AG09309 (cell line): Measurements from ENCODE around the gene NEAT1.

ENCODE experiments used
- DNase-seq: peaks from one replicate; pipeline ENCODE4 v3.0.0-alpha.2; 2010; ENCODE audit warnings: low read depth
- H3K4me3 ChIP-seq: 2 replicates; pipeline ENCODE4 v1.5.1; 2011; ENCODE audit warnings: mild to moderate bottlenecking, low read depth, low read length, moderate library complexity; ENCODE audit not compliant: control insufficient read depth
- TF ChIP-seq, protein P1 (sequence below): IDR thresholded peaks from 2 replicates; pipeline ENCODE4 v1.5.1; 2011; ENCODE audit warnings: mild to moderate bottlenecking, low read depth, low read length, inconsistent platforms; ENCODE audit not compliant: insufficient read depth, control insufficient read depth; ENCODE audit errors: missing control alignments

The NEAT1 gene

DNA sequence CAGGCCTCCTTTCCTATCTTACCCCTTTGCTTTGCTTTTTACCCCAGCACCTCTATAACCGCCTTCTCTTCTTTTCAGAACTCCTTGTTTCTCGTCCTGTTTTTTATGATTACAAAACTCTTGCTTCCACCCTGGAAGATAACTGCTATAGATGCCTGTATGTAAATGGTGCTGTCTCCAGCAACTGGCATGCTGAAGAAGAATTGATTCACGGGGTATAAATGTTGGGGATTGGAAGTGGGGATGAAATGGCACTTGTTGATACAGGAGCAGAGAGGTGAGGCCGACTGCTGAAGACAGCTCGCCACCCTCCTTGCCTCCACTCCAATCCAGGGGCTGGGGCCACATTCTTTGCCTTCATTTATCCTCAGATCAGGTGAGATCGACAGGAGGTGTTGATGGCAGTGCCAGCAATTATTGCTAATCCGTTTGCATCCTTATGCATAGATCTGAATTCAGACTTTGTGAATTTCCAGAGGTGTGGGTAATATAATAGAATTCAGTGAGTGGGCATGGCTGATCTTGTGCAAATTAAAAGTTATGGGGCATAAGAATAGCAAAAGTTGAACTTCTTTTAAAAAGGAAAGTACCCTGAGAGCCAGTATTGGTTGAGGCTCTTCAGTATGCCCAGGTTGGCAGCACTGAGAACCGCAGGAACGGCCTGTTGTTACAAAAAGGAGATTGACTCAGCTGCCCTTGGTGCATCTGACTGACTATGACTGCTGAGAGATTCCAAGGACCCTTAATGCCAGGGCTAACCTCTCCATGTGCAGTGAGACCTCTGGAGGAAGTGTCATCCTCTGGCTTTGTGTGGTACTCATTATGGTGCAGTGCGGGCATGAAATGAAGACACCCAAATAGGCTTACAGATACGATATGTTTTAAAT lies 5.3 kb downstream of the NEAT1 start:
- H3K4me3 ChIP-seq: peak overlapping the region; percentile 70
- peak; percentile 71 for DNase-seq
- TF ChIP-seq, protein P1, sequence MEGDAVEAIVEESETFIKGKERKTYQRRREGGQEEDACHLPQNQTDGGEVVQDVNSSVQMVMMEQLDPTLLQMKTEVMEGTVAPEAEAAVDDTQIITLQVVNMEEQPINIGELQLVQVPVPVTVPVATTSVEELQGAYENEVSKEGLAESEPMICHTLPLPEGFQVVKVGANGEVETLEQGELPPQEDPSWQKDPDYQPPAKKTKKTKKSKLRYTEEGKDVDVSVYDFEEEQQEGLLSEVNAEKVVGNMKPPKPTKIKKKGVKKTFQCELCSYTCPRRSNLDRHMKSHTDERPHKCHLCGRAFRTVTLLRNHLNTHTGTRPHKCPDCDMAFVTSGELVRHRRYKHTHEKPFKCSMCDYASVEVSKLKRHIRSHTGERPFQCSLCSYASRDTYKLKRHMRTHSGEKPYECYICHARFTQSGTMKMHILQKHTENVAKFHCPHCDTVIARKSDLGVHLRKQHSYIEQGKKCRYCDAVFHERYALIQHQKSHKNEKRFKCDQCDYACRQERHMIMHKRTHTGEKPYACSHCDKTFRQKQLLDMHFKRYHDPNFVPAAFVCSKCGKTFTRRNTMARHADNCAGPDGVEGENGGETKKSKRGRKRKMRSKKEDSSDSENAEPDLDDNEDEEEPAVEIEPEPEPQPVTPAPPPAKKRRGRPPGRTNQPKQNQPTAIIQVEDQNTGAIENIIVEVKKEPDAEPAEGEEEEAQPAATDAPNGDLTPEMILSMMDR: no peak

DNA sequence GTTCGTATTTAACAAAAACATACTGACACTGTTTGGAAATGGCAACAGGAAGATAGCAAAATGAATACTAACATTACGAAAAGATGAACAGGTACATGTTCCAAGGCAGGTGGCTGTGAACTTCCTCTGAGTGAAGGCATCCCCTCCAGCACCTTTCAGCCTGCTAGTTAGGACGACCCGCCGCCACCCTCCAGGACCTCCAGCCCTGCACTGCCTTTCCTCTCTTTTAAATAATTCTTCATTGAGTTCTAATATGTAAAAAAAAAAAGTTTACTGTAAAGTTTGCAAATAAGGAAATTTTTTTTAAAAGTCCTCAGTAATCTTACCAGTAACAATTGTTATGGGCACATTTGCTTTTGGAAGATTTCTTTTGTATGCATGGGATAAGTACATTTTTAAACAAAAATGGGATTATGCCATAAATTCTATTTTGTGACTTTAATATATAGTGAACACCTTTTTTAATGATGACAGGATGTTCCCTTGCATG lies 6.0 kb downstream of the NEAT1 start:
- TF ChIP-seq, protein P1: no peak
- DNase-seq: no peak
- H3K4me3 ChIP-seq: peak overlapping the region; percentile 70

DNA sequence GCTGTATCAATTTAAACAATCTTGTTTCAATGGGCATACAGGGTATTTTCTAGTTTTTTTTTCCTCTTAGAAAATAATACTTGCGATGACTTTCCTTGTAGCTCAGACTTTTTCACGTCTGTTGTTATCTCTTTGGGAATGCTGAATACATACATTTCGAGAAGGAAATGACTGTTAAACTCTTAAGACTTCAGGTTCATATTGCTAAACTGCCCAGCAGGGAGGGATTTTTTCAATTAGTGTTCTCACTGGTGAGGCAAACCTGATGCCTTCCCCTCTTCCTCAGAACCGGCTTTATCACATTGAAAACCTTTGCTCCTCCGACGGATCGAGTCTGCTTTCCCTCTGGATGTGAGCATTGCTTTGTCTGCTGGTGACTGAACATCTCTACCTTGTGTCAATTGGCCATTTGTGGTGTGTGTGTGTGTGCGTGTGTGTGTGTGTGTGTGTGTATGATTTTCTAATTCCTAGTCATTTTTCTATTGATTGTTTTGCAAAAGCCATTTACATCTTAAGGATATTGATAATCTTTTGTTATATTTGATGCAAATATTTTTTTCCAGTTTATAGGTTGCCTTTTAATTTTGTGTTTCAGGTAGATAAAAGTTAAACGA lies 6.6 kb downstream of the NEAT1 start:
- H3K4me3 ChIP-seq: peak overlapping the region; percentile 70
- peak; percentile 71 for DNase-seq
- TF ChIP-seq, protein P1: no peak

DNA sequence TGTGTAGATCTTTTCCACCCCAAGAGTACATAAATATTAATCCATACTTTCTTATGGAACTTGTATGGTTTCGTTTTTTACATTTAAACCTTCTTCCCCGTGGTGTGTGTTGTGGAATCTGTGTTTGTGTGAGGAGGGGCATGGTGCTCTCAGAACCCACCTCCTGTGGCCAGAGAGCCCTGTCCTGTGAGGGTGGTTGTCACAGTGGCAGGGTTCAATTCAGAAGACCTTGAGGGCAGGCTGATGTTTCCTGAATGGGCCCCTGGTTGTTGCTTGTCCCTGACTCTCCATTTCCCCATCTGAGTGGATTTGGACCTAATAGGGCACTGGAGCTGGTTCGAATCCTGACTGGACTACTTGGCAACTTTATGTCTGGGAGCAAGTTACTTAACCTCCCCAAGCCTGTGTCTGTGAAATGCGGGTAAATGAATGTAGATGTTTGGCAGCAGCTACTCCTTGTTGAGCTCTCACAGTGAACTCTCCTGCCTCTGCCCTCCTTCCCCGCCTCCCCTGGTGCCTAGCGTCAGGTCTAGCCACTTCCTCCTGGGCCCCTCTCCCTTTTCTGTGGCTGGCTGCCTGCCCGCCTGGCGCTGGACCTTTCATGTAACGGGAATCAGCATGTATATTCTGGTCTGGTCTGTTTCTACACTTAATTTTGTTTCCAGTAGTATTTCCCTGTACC lies 7.3 kb downstream of the NEAT1 start:
- peak overlapping the region; percentile 28 for H3K4me3 ChIP-seq
- TF ChIP-seq, protein P1: no peak
- peak; percentile 81 for DNase-seq

DNA sequence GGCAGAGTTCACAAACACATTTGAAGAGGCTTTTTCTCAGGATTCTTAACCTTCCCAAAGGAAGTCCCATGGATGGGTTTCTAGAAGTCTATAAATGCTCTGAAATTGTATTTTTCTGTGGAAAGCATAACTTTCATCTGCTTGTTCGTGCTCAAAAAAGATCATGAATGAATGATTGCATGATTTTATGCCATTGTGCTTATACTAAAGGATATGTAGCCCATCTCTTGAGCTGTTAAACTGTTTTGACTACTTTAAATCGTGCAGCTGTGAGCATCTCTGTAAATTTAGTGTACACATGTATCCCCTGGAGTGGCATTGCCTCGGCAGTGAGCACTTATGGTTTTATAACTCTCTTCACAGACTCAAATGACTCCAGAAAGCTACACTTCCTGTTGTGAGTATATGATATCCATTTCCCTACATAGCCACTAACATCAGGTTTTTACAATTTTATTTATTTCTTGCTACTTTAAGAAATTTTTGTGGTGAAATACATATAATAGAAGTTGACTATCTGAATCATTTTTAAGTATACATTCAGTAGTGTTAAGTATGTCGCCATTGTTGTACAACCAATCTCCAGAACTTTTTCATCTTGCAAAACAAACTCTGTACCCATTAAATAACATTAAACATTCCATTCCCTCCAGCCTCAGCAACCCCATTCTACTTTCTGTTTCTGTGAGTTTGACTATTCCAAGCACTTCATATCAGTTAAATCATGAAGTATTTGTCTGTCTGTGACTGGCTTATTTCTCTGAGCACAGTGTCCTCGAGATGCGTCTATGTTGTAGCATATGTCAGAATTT lies 8.0 kb downstream of the NEAT1 start:
- TF ChIP-seq, protein P1: no peak
- H3K4me3 ChIP-seq: peak overlapping the region; percentile 28
- DNase-seq: peak; percentile 46
